NT2/D1 (cell line): ENCODE data around the gene IGSF8.

Experiments used
- DNase-seq: peaks from one replicate; pipeline ENCODE4 v3.0.0-alpha.2; 2011; ENCODE audit warnings: low read depth, low spot score
- H3K27me3 ChIP-seq: 2 replicates; pipeline ENCODE4 v1.6.0; 2011; ENCODE audit warnings: mild to moderate bottlenecking; ENCODE audit not compliant: insufficient read length, insufficient read depth
- H3K36me3 ChIP-seq: 2 replicates; pipeline ENCODE4 v1.6.1; 2011; ENCODE audit warnings: mild to moderate bottlenecking, low read length, mixed read lengths; ENCODE audit not compliant: insufficient read depth, insufficient read length
- H3K4me1 ChIP-seq: 2 replicates; pipeline ENCODE4 v1.5.1; 2011; ENCODE audit not compliant: insufficient read depth, insufficient read length
- H3K4me3 ChIP-seq: 2 replicates; pipeline ENCODE4 v1.5.1; 2011; ENCODE audit warnings: low read depth; ENCODE audit not compliant: insufficient read length
- H3K9ac ChIP-seq: 2 replicates; pipeline ENCODE4 v1.6.0; 2011; ENCODE audit warnings: low read depth; ENCODE audit not compliant: insufficient read length
- H3K9me3 ChIP-seq: 2 replicates; pipeline ENCODE4 v1.5.1; 2011; ENCODE audit warnings: mild to moderate bottlenecking, low read length; ENCODE audit not compliant: insufficient read depth
- SUZ12 ChIP-seq: IDR thresholded peaks from 2 replicates; pipeline ENCODE4 v1.6.1; 2011; ENCODE audit not compliant: insufficient read length, insufficient read depth; ENCODE audit errors: extremely low read depth
- YY1 ChIP-seq: IDR thresholded peaks from 2 replicates; pipeline ENCODE4 v1.6.1; 2011; ENCODE audit not compliant: insufficient read length, insufficient read depth
- ZNF274 ChIP-seq: IDR thresholded peaks from 2 replicates; pipeline ENCODE4 v1.6.1; 2011; ENCODE audit warnings: mild to moderate bottlenecking, low read depth, low read length

The IGSF8 gene

DNA sequence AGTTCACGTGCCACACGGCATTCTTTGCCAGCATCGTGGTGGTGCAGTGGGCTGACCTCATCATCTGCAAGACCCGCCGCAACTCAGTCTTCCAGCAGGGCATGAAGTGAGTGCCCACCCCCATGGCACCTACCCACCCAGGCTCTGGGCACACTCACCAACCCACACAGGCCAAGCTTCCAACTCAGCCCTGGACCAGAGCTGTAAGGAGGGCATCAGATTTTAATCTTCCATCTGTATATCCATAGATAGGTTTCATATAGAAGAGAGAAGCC lies 38.4 kb upstream of the IGSF8 start:
- Histone ChIP-seq H3K9me3 (no peaks in the 10 kb centered on the region), H3K4me3 (no peak overlapping the region), H3K36me3 (peaks cover 96% of the 10 kb centered on the region), H3K4me1 (no peaks in the 10 kb centered on the region), H3K9ac (no peak overlapping the region), H3K27me3 (no peaks in the 10 kb centered on the region)
- no peak for TF ChIP-seq SUZ12
- TF ChIP-seq ZNF274 = no peak
- TF ChIP-seq YY1 = no peak
- no peak for DNase-seq

DNA sequence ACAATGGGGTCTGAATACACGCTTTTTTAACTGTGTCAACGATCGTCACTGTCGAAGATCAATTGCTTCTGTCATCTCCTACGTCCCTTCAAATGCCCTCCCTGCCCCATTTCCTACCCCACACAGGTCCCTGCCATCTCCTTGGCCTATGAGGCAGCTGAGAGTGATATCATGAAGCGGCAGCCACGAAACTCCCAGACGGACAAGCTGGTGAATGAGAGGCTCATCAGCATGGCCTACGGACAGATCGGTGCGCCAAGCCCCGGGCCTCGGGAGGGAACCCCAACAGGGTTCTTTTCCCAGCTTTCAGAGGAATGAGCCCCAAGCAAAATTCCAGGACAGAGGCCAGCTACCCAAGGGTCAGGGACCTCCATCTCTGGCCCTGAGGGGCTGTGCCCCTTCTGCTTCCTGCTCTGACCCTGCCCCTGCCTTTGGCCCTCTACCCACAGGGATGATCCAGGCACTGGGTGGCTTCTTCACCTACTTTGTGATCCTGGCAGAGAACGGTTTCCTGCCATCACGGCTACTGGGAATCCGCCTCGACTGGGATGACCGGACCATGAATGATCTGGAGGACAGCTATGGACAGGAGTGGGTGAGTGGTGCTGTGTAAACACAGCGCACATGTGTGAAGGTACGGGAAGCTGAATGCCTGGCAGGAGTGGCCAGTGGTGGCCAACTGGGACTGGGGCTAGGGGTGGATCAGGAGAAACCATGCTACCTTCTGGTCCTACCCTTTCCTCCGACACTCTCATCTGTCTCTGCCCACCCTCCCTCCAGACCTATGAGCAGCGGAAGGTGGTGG lies 37.9 kb upstream of the IGSF8 start:
- H3K4me1 ChIP-seq = no peaks in the 10 kb centered on the region
- no peak overlapping the region for H3K9ac ChIP-seq
- TF ChIP-seq ZNF274 (no peak), SUZ12 (no peak), YY1 (no peak)
- no peaks in the 10 kb centered on the region for H3K27me3 ChIP-seq
- no peaks in the 10 kb centered on the region for H3K9me3 ChIP-seq
- H3K4me3 ChIP-seq = no peak overlapping the region
- H3K36me3 ChIP-seq = peaks cover 94% of the 10 kb centered on the region
- no peak for DNase-seq

DNA sequence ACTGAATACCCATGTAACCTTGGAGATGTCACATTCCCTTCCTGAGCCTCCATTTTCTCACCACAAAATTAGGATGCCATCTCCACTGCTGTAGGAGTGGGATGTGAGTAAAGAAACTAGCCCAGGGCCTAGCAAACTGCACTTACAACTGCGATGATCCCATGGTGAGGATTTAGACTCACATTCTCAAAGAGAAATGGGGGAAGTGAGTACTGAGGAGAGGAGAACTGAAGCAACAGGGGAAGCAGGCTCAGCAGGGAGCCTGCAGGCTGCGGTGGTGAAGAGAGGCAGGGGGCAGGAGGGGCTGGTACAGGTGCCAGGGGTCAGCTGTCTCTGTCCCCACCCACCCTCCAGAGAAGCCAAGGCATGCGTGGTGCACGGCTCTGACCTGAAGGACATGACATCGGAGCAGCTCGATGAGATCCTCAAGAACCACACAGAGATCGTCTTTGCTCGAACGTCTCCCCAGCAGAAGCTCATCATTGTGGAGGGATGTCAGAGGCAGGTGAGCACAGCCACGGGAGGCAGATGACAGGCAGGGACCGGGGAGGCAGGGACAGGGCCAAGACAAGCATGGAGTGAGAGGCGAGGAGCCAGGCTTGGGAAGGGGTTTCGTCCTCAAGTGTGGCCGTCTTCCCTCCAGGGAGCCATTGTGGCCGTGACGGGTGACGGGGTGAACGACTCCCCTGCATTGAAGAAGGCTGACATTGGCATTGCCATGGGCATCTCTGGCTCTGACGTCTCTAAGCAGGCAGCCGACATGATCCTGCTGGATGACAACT lies 36.6 kb upstream of the IGSF8 start:
- Histone ChIP-seq H3K36me3 (peaks cover 95% of the 10 kb centered on the region), H3K27me3 (no peaks in the 10 kb centered on the region), H3K9ac (no peak overlapping the region), H3K4me1 (no peaks in the 10 kb centered on the region), H3K9me3 (no peaks in the 10 kb centered on the region), H3K4me3 (no peak overlapping the region)
- DNase-seq = no peak
- no peak for TF ChIP-seq YY1
- TF ChIP-seq ZNF274 = no peak
- TF ChIP-seq SUZ12 = no peak

DNA sequence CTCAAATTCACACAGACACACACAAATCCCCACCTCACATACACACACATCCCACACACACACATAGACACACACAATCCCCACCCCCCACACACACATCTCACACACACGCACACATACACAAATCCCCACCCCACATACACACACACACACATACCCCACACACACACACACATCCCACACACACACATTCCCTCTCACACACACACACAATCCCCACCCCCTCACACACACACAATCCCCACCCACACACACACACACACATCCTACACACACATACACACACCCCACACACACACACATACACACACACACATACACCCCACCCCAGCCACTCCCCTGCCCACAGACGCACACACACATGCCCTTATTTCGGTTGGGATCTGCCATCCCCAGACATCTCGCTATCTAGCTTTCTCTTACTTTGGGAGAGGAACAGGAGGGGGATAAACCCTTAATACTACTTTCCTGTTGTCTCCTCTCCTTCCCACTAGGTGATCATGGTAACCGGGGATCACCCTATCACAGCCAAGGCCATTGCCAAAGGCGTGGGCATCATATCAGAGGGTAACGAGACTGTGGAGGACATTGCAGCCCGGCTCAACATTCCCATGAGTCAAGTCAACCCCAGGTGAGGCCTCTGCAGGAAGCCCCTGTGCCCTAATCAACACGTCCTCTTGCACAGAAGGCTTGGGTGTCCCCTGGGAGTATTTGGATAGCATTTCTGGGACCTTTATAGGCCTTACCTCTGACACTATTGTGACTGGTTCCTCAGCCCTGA lies 35.8 kb upstream of the IGSF8 start:
- no peaks in the 10 kb centered on the region for H3K4me1 ChIP-seq
- no peak for DNase-seq
- no peak overlapping the region for H3K9ac ChIP-seq
- H3K4me3 ChIP-seq = no peak overlapping the region
- no peaks in the 10 kb centered on the region for H3K9me3 ChIP-seq
- H3K27me3 ChIP-seq = no peaks in the 10 kb centered on the region
- peaks cover 95% of the 10 kb centered on the region for H3K36me3 ChIP-seq
- TF ChIP-seq YY1 (no peak), SUZ12 (no peak), ZNF274 (no peak)

DNA sequence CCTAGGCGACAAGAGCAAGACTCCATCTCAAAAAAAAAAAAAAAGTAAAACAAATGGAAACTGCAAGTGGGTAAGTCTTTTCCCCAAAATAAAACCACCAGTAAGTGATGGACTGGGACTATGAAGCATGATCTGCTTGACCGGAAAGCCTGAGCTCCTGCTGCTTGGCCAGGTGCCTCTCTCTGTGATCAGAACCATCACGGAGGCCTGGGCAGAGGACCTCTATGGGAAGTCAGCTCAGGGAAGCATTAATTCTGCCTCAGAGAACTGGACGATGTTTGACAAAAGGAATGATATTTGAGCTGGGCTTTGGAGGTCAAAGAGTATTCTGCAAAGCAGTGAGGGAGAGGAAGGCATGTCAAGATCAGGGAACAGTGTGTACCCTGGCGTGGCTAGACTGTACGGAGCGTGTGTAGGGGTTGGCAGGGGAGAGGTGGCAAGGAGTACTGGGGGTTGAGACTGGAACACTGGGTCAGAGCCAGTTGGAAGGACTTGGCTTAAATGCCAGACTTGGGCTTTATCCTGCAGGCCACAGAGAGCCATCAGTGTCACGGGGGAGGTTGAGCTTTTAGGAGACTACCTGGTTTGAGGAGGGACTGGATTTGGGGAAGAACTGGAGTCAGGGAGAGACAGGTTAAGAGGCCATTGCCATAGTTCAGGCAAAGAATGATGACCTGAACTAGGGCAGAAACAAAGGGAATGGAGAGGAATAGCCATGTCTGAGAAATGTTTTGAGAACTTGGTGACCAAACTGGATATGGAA lies 33.6 kb upstream of the IGSF8 start:
- no peaks in the 10 kb centered on the region for H3K27me3 ChIP-seq
- H3K36me3 ChIP-seq = peaks cover 98% of the 10 kb centered on the region
- H3K4me3 ChIP-seq = no peak overlapping the region
- DNase-seq = no peak
- H3K4me1 ChIP-seq = no peaks in the 10 kb centered on the region
- no peaks in the 10 kb centered on the region for H3K9me3 ChIP-seq
- no peak for TF ChIP-seq ZNF274
- no peak for TF ChIP-seq SUZ12
- TF ChIP-seq YY1 = no peak
- no peak overlapping the region for H3K9ac ChIP-seq

DNA sequence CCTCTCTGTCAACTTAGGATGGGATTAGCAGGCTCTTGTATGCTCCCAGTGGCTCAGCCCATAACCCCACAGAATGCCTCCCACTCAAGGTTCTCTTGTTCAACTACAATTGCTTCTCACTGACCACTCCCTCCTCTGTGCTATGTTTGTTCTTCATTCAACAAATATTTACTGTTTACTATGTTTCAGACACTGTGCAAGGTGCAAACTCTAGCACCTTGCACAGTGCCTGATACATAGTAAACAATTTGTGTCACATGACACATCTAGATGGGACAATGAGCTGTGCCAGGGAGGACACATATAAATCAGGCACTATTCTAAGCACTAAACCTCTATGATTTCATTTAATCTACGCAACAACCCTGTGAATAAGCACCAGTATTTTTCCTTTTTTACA lies 32.5 kb upstream of the IGSF8 start:
- Histone ChIP-seq H3K4me1 (no peaks in the 10 kb centered on the region), H3K9me3 (no peaks in the 10 kb centered on the region), H3K36me3 (peaks cover 97% of the 10 kb centered on the region), H3K9ac (no peak overlapping the region), H3K27me3 (no peaks in the 10 kb centered on the region), H3K4me3 (no peak overlapping the region)
- DNase-seq = no peak
- TF ChIP-seq SUZ12 (no peak), YY1 (no peak), ZNF274 (no peak)
